ENCODE measurements around the gene CPNE5.

The CPNE5 gene

GRCh38 chr6:36731622-36732310, 107.5 kb downstream of the CPNE5 start:
- TF ChIP-seq, protein P1, sequence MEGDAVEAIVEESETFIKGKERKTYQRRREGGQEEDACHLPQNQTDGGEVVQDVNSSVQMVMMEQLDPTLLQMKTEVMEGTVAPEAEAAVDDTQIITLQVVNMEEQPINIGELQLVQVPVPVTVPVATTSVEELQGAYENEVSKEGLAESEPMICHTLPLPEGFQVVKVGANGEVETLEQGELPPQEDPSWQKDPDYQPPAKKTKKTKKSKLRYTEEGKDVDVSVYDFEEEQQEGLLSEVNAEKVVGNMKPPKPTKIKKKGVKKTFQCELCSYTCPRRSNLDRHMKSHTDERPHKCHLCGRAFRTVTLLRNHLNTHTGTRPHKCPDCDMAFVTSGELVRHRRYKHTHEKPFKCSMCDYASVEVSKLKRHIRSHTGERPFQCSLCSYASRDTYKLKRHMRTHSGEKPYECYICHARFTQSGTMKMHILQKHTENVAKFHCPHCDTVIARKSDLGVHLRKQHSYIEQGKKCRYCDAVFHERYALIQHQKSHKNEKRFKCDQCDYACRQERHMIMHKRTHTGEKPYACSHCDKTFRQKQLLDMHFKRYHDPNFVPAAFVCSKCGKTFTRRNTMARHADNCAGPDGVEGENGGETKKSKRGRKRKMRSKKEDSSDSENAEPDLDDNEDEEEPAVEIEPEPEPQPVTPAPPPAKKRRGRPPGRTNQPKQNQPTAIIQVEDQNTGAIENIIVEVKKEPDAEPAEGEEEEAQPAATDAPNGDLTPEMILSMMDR (IDR thresholded peaks at IDR 0.05; ENCODE audit: borderline replicate concordance, insufficient read depth, low read depth, low read length) = no peak
- H3K4me3 ChIP-seq (ENCODE audit: low read depth, low read length) = no peak overlapping the region

GRCh38 chr6:36730424-36731380, 108.5 kb downstream of the CPNE5 start:
- TF ChIP-seq, protein P1 (IDR thresholded peaks at IDR 0.05; ENCODE audit: borderline replicate concordance, insufficient read depth, low read depth, low read length) = no peak
- no peak overlapping the region for H3K4me3 ChIP-seq (ENCODE audit: low read depth, low read length)

DNA sequence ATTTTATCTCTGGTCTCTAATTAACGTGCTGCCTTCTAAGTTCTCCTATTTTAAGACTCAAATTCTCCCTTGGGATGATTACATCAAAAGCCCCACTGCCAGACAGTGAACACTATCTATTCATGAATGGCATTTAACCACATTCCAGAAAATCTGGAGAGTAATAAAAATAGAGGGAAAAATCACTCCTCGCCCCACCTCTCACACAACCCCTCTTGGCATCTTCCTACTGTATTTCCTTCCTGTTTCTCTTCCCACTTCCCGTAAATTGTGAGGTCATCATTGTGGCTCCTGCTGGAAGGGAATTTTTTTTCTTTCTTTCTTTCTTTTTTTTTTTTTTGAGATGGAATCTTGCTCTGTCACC, 110.1 kb downstream of the CPNE5 start:
- TF ChIP-seq, protein P1 (IDR thresholded peaks at IDR 0.05; ENCODE audit: borderline replicate concordance, insufficient read depth, low read depth, low read length) = no peak
- no peak overlapping the region for H3K4me3 ChIP-seq (ENCODE audit: low read depth, low read length)

DNA sequence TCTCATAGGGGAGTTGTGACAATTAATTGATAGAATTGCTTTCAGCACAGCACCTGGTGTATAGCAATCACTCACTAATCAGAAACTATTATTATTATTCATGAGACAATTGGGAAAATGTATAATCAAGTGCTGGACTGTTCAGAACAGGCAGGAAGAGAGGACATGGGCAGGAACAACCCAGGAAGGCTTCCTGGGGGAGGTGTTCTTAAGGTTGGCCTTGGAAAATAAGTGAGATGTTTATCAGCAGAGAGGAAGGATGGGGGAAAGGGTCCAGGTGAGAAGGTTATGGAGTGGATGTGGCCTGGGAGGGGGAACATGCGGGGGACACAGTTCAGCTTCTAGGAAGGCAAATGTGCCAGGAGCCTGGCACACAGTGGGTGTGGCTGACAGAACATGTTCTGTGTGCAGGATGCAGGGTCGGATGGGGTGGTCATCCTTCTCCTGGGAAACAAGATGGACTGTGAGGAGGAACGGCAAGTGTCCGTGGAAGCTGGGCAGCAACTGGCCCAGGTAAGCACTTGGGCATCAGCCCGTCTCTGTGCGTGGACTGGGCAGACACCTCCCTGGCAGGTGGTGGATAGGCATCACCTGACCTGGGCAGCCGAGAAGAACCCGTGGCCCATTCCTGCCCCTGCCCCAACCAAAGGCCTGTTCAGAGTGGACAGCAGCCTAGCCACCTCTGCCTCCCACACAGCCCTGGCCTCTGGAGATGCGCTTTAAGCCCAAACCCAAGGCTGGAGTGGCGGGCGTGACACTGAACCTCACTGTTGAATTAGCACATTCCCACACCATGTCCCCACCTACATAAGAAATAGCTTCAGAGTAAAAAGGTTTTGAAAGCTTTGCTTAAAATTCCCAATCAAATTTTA, 110.7 kb downstream of the CPNE5 start:
- H3K4me3 ChIP-seq (ENCODE audit: low read depth, low read length) = no peak overlapping the region
- TF ChIP-seq, protein P1 (IDR thresholded peaks at IDR 0.05; ENCODE audit: borderline replicate concordance, insufficient read depth, low read depth, low read length) = no peak

DNA sequence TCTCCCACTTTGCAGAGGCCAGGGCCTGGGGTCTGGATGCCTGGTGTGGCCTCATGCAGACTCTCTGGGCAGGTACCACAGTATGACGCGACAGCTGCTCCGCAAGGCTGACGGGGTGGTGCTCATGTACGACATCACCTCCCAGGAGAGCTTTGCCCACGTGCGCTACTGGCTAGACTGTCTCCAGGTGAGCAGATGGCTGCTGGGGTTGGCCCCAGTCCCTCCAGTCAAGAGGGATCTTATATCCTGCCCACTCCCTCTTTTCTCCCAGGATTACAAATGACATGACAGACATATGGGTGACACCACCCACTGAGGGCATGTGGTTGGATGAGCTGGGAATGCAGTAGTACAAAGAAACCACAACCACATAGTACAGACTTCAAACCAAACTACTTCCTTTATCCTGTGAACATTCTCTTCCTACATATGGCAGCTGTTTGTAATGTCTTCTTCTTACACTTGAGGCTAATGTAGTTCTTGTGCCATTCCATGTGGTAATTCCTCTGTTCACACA, 111.7 kb downstream of the CPNE5 start:
- no peak overlapping the region for H3K4me3 ChIP-seq (ENCODE audit: low read depth, low read length)
- TF ChIP-seq, protein P1 (IDR thresholded peaks at IDR 0.05; ENCODE audit: borderline replicate concordance, insufficient read depth, low read depth, low read length) = no peak

DNA sequence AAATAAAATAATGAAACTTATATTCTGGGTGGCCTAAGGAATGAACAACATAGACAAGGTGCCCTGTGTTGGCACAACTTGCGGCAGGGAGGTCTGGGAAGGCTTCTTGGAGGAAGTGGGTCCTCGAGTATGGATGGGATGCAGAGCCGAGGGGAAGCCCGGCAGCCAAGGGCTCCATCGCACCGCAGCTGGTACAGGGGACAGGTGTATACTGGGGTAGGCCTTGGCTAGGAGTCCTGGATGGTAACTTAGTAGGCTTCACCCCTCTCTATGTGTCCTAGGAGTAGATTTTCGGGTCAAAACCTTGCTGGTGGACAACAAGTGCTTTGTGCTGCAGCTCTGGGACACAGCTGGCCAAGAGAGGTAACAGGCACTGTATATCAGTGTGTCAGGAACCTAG, 113.7 kb downstream of the CPNE5 start:
- TF ChIP-seq, protein P1 (IDR thresholded peaks at IDR 0.05; ENCODE audit: borderline replicate concordance, insufficient read depth, low read depth, low read length) = no peak
- H3K4me3 ChIP-seq (ENCODE audit: low read depth, low read length) = no peak overlapping the region
